CMK (cell line): ENCODE data around the gene METTL8.
"Not testable (repeated sequence)": the region's sequence is repeated elsewhere in the genome, so short reads cannot be mapped to it uniquely, and the experiment has no call there.

Source experiments
- DNase-seq: peaks from one replicate; pipeline ENCODE4 v3.0.0-alpha.2; 2010; ENCODE audit warnings: low read depth

Gene METTL8

GRCh38 chr2:171311589-171311988, 122.2 kb downstream of the METTL8 start:
- not testable (repeated sequence) for DNase-seq

- no peak for DNase-seq
Measured at GRCh38 chr2:171310889-171311288, 122.9 kb downstream of the METTL8 start.

GRCh38 chr2:171309455-171310286, 124.1 kb downstream of the METTL8 start:
- DNase-seq = no peak

GRCh38 chr2:171308280-171309054, 125.3 kb downstream of the METTL8 start:
- no peak for DNase-seq

GRCh38 chr2:171307560-171307959, 126.2 kb downstream of the METTL8 start:
- no peak for DNase-seq

DNA sequence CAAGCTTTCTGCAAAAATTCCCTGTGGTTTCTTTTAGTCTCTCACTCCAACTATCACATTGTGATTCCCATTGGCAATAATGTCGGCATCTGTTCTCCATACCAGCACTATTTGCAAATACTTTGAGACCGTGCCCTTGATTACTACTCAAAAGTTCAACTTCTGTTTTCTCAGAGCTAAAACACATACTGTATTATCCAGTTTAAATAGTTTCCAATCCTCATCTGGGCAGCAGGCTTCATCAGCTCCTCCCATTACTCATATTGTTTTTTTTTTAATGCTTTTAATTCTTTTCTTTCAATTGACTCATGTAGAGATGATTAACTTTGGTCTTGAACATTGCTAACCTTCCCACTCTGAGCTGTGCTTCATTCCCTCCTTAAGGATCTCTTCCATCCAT, 135.8 kb downstream of the METTL8 start:
- DNase-seq = no peak

DNA sequence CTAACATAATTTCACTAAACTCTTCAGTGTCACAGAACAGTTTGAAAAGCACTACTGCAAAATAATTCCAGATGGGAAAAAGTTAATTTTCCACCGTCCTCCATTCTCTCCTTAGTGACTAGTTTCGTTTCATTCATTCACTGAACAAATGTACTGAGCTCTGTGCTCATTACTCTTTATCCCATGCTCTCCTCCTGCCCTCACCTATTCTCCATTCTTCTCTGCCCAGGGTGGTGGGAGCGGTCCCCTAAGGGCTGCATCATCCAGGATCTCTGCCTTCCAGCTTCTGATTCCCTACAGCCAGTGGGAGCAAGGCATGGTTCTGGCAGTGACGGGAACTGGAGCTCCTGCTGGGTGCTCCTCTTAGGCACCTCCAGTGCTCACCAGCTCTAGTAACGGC, 139.2 kb downstream of the METTL8 start:
- no peak for DNase-seq

- no peak for DNase-seq
Measured at GRCh38 chr2:171293661-171294060, 140.1 kb downstream of the METTL8 start.

GRCh38 chr2:171289991-171290390, 143.8 kb downstream of the METTL8 start:
- DNase-seq = no peak

DNA sequence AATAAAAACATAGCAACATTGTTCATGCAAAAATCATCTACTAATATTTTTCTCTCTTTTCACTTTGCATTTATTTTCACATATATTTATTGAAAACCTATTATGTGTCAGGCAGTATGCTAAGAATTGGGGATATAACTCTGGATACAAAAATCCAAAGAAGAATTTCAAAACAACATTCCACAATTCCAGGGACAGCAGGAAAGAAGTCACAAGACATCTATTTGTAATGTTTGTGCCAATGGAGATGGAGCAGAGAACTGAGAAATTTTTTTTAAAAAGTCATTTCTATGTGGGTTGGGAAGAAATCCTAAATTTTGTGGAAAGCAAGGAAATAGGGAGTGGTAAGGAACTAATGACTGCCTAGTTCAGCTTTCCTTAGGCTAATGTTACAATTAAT, 144.5 kb downstream of the METTL8 start:
- DNase-seq = no peak

GRCh38 chr2:171287611-171288010, 146.2 kb downstream of the METTL8 start:
- no peak for DNase-seq

GRCh38 chr2:171287036-171287571, 146.7 kb downstream of the METTL8 start:
- no peak for DNase-seq

DNA sequence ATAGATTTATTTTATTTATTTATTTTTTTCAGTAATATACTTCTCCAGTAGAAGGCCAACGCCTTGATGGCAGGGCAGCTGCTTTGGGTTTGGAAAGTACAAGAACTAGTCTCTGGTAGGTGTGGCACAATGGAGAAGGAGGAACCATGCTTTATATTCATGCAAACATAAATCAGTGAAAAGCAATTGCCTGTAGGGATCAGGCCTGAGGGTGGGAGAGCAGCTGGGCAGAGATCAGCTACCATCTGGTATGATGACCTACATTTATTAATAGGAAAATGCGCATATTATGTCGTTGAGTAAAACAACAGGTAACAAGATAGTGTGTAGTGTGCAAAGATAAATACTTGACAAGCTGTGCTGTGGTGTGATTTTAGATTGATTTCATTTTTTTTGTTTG, 152.7 kb downstream of the METTL8 start:
- DNase-seq = no peak

DNA sequence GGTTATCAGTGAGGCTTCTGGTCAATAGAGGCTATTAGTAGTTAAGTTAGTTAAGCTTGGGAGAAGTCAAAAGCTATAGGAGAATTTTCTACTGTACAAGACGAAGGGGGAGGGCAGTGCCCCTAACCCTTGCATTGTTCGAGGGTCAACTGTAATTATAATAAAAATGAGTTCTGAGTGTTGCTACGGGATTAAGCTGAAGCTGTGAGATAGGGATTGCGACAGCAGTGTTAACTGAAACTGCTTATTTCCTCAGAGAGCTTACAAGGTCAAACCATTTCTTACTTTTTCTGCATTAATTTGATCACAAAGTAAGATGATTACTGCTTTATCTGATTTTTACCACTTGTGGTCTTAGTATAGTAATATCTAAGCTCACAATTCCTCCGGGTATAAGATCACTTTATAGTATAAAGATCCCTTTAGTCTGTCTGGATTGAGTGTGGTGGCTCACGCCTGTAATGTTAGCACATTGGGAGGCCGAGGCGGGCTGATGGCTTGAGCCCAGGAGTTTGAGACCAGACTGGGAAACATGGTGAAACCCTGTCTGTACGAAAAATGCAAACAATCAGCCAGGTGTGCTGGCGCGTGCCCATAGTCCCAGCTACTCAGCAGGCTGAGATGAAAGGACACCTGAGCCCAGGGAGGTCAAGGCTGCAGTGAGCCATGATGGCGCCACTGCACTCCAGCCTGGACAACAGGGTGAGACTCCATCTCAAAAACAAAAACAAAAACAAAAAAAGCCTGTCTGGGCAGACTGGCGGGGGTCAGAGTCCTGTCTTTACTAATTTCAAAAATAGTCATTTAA, 153.6 kb downstream of the METTL8 start:
- DNase-seq = no peak

- DNase-seq = no peak
Measured at GRCh38 chr2:171274757-171275156, 159.0 kb downstream of the METTL8 start.

GRCh38 chr2:171271971-171272436, 161.8 kb downstream of the METTL8 start:
- DNase-seq = no peak

DNA sequence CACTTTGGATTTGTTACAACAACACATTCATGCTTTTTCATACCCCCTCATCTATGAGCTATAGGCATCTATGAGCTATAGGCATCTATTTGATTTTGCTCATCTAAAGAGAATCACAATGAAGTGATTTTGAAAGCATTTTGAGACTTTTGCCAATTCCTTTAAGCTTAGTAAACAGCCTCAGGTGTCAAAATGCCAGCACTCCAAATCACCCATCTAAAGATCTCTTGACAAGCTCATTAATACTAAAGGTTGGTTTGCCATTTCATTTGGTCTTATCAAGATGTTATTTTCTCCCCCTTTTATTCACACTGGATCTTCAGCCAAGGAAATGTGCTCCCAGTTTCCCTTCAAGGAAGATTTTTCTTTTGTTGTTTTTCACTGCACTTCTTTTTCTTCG, 162.4 kb downstream of the METTL8 start:
- DNase-seq = no peak

DNA sequence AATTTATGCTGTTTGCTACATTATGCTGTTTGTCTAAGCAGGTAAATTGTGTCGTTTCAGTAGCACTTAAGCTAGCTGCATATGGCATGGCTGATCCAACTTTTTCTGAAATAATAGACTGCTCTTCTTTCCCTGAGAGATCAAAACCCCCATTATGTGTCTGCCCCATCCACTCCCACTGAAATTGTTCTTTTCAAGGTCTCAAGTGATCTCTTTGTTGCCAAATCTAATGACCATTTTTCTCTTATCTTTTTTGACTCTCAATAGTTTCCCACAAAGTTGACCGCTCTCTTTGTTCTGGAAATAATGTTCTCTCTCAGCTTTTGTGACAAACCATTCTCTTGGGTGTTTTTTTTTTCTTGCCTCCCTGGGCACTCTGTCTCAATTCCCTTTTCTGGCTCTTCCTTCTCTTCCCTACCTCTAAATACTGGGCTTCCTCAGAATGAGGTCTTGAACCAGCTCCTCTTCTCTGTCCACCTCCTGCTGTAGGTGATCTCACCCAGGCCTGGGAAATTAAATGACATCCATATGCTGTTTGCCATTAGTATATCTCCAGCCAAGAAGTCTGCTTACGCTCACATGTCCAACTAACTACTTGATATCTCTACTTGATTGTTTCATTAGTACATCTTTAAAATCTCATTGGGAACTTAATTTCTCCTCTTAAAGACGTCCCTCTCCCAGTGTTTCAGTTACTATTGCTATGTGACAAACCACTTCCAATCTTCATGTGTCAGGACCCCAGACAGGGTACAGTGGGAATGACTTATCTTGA, 165.7 kb downstream of the METTL8 start:
- DNase-seq = no peak
